Occipital lobe (tissue), 2 donors: ENCODE results near the gene KIF11. TPM values are rescaled to one million over a fixed set of nuclear protein-coding genes. Genes with fewer than 3 reads are reported as not detected.
"Not testable (repeated sequence)": the region's sequence is repeated elsewhere in the genome, so short reads cannot be mapped to it uniquely, and the experiment has no call there.

Source experiments
- DNase-seq: peaks from one replicate; lab custom pipeline; 2025; lab: John Stamatoyannopoulos, UW
- total RNA-seq: library from RNA; depleted of rRNA; stranded (reverse); fragments of >200 nt; gene quantifications from one replicate; pipeline ENCODE4 v1.2.3, GENCODE V29; 2014

The KIF11 gene
- total RNA-seq, 1 donor from 2014 or later, result 7.3 TPM

DNA sequence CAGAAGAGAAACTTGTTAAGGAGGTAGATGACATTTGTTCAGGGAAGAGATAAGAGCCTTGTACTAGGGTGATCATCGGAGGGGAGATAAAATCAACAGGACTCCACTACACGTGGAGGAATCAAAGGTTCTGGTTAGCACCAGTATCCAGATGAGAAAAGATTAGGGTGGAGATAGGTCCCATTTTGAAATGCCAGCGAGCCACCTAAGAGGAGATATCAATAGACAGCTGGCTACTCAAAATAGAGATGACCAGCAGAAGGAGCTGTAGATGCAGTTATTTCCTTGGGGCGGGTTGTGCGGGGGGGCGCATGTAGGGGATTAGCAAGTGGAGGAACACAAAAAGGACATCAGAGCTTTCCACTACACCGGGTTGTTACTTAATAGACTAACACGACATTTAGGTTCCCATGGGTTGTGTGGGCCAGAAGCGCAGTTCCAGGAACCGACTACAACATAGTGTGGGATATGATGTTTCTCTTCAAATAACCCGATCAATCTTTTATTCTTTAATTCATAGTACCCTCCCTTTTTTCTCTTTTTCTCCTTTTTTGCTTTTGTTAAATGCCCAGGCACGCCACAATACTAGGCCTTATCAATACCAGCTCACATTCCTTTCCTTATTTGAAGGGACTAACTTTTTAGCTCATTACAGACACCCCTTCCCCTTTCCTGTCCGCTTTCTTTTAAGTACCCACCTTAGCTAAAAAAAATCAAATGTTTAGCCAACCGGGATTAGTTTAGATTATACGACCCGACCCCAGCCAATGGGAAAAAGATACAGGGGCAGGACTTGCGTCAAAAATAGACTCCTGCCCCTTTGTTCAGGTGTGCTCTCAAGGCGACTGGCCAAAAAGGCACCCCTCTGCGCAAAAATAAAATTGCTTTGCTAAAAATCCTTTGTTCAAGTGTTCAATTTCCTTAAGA, 2.0 kb upstream of the KIF11 start:
- DNase-seq, result no peak

DNA sequence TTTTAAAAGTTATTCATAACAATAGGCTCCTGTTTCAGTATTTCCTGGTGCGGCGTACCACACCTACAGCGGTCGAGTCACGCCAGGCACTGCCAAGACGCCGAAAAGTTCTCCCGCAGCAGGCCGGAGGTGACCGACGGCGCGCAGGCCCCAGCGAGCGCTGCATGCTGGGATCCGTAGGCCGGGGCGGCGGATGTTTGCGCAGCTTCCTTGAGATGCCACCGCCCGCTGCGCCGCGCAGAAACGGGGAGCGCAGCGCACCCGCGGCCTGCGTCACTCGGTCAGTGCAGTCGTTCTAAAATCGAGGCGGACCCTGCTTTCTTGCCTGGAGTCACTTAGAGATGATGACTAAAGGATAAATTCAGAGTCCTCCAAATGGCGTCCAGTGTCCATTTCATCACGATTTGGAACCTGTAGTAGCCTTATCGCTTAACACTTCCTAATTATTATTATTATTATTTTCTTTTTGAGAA, 1.3 kb upstream of the KIF11 start:
- peak; percentile 87 for DNase-seq

DNA sequence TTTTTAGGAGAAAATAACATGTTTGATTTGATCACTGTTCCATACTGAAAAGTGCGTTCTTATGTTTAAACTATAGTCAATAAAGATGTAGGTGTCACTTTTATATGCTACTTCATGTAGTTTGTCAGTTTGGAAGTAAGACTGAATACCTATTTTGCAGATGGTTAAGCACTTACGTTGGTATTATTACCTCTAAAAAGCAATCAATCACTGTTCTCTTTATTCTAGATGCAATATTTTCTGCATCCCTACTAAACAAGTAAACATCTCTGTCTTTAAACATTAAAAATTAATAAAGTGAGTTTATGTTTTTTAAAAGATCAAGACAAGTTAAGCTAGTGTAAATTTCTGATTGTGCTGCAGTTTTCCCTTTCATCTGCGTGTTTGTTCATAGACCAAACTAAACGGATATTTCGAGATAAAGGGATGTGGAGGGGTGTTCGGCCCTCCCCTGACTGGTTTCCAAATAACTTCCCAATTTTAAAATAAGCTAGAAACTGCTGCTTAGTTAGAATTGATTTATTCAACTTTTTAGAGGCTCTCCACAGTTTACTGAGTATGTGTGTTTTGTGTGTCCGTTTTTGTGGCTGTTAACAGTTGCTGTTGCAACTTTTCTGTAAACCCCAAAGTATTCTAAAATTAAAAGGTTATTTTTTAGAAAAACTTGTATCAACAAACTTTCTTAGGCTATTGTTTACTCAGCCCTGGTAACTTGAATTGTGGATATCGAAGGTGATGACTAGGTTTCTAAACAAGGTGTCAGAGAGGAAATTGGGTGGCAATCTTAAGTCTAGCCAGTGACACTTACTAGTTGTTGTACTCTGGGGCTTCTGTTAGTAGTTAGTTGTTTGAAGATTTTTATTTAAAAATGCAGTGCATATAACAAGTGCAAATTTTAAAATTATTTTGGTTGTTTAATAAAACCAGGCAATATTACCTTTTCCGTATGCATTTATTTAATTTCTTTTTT, 974 bp downstream of the KIF11 start:
- DNase-seq, result no peak

DNA sequence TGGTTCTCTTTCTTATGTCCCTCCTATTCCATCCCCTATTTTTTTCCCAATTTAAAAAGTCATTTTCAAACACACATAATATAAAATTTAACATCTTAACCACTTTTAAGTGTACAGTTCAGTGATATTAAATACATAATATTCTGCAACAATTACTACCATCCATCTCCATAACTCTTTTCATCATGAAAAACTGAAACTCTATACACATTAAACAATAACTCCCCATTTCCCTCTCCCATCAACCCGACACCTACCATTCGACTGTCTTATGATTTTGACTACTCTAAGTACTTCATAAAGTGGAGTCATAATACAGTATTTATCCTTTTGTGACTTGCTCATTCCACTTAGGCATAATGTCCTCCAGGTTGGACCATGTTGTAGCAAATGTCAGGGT, 2.6 kb downstream of the KIF11 start:
- DNase-seq, result no peak

DNA sequence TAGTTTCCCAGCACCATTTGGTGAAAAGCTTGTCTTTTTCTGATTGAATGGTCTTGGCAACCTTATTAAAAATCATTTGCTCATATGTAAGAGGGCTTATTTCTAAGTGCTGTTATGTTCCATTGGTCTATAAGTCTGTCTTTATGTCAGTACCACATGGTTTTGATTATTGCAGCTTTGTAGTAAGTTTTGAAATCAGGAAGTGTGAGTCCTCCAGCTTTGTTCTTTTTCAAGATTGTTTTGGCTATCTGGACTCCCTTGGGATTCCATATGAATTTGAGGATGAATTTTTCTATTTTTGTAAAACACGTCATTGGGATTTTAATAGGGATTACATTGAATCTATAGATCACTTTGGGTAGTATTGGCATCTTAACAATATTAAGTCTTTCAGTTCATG, 5.4 kb downstream of the KIF11 start:
- no peak for DNase-seq

DNA sequence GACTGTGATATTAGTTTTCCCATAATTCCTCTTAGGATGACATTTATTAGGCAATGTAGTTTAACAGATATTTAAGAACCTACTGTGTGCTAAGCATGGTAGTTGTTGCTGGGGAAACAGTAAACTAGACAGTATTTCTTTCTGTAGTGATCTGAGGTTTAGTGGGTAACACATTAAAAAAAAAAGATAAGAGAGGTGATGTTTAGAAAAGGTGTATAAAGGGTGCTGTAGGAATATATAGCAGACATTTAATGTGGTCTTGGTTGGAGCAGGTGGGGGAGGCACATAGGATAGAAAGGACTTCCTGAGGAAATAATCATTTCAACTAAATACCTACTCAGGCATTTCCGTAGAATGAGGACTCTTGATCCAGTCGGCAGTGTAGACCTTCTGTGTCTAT, 11.9 kb downstream of the KIF11 start:
- DNase-seq, result no peak

DNA sequence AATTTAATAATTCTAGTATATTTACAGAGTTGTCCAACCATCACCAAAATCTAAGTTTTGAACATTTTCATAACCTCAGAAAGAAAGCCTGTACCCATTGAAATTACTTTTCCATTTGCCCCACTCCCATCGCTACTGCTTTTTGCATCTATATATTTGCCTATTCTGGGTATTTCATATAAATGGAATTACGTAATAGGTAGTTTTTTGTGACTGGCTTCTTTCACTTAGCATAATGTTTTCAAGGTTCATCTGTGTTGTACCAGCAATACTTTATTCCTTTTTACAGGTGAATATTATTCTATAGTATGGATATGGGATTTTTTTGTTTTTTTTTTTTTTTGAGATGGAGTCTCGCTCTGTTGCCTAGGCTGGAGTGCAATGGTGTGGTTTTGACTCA, 22.6 kb downstream of the KIF11 start:
- no peak for DNase-seq

DNA sequence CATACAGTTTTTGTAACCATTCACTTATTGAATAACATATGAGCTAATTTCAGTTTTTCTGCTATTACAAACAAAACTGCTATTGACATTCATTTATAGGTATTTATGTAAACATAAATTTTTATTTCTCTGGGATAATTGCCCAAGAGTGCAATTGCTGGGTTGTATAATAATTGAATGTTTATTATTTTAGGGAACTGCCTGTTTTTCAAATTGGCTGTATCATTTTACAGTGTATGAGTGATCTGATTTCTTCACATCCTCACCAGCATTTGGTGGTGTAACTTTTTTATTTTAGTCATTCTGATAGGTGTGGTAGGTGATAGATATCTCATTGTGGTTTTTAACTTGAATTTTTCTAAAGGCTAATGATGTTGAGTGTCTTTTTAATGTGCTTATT, 26.4 kb downstream of the KIF11 start:
- no peak for DNase-seq

DNA sequence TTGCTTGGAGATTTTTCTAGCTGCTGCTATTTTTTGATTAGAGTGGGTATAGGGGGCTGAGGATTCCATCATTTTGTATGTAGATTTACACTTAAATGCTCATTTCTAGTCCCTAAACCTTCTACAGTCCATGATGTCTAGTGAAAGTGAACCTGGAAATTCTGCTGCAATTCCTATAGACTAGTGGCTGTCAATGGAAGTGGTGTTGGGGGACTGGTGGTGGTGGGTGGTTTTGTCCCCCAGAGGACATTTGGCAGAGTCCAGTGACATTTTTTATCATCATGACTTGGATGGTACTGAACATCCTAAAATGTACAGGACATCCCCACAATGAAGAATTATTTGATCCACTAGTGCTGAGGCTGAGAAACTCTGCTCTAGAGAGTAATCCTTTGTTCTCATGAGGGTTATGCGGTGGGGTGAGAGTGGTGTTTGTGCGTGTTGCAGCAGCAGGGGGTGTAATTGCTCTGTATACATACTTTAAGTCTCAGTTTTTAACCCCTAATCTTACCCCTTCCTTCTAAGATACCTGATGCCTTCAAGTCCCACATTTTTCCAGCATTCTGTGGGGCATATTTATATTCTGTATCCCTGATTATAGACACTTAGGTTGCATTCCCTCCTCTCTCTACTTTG, 35.0 kb downstream of the KIF11 start:
- no peak for DNase-seq

DNA sequence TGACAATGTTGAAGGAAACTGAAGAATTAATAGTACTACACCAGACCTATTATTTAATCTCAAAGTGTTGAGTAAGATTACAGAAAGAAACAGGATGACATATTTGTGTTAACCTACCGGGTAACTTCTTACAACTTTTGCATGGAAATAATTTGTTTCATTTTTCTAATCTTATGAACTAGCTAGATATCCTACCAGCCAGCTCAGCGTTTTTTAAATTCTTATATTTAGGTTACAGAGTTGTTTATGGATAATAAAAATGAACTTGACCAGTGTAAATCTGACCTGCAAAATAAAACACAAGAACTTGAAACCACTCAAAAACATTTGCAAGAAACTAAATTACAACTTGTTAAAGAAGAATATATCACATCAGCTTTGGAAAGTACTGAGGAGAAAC, 37.0 kb downstream of the KIF11 start:
- DNase-seq, result no peak

DNA sequence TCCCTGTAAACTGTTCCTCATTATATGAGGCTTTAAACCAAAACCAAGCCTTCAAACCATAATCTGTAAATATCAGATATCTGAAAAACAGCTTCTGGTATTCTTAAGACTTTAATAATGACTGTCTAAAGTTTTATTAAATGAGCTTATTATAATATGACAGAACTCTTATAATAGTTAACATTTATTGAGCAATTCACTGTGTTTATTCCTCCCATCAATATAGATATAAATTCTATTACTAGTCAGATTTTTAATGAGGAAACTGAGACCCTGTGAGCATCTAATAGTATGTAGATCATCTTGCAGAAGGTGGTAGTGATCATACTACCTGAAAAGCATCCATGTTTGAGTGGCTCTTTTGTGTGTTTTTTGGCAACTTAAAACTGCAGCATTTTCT, 45.1 kb downstream of the KIF11 start:
- DNase-seq, result no peak

DNA sequence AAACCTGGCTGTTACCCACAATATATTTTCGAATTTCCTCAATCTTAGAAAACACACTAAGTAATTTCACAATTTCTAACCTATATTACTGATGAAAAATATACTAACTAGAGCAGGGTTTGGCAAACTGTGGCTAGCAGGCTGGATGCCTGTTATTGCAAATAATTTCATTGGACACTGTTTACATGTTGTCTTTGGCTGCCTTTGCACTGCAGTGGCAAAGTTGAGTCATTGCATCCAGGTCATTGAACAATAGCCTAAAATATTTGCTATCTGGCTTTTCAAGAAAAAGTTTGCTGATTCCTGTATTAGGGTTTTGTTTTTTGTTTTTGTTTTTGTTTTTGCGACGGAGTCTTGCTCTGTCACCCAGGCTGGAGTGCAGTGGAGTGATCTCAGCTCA, 47.2 kb downstream of the KIF11 start:
- DNase-seq, result no peak

DNA sequence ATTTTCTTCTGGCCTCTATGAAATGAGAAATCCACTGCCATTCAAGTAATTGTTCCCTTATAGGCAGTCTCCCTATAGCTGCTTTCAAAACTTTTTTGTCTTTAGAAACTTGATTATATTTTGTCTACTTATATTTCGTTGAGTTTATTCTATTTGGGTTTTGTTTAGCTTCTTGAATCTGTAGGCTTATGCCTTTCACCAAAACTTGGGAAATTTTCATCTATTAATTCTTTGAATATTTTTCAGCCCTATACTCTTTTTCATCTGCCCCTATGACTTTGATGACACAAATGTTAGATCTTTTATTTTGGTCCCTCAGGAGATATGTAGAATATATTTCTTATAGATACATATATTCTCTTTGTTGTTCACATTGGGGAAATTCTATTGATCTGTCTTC, 48.6 kb downstream of the KIF11 start:
- no peak for DNase-seq

DNA sequence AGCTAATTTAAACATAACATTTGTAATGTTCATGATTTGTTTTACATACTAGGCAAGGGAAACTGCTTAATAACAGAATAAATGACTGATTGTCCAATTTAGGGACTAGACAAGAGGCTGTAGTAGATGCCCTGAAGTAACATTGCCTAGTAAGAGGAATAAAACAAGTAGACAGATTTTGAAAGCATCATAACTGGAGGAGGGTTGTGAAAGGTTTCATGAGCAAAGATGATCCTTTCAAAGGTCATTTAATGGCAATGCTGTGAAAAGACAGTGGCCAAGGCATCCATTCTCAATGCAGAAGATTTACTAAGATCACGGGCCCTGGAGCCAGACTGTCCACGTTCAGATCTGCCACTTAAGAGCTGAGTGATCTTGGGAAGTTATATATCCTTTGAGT, 52.0 kb downstream of the KIF11 start:
- no peak for DNase-seq

DNA sequence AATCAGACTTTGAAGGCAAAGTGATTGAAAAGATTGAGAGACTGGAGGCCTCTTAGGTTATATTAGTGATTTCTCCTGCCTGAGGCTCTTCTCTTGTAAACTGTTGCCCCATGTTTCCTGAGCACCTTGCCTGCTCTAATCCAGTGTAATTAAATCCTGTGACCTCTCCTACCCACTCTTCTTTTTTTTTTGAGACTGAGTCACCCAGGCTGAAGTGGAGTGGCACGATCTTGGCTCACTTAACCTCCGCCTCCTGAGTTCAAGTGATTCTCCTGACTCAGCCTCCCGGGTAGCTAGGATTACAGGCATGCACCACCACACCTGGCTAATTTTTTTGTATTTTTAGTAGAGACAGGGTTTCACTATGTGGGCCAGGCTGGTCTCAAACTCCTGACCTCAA, 57.9 kb downstream of the KIF11 start:
- not testable (repeated sequence) for DNase-seq

DNA sequence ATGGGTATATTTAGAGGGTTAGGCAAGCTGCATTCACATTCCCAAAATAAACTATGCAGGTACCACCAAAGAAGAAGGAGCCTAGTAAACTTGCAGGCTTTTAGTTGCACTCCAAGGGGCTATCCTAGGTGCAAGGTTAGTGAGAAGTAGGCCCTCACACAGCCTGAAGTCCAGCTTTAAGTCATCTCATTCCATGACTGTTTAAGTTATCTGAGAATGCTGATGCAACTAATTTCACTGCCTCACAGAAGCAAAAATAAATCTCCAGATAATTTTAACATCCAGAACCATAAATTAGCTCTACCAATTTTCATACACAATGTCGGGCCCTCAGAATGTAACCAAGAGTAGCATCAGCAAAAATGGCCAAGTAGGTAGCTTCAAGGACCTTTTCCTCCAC, 62.5 kb downstream of the KIF11 start:
- DNase-seq, result no peak

DNA sequence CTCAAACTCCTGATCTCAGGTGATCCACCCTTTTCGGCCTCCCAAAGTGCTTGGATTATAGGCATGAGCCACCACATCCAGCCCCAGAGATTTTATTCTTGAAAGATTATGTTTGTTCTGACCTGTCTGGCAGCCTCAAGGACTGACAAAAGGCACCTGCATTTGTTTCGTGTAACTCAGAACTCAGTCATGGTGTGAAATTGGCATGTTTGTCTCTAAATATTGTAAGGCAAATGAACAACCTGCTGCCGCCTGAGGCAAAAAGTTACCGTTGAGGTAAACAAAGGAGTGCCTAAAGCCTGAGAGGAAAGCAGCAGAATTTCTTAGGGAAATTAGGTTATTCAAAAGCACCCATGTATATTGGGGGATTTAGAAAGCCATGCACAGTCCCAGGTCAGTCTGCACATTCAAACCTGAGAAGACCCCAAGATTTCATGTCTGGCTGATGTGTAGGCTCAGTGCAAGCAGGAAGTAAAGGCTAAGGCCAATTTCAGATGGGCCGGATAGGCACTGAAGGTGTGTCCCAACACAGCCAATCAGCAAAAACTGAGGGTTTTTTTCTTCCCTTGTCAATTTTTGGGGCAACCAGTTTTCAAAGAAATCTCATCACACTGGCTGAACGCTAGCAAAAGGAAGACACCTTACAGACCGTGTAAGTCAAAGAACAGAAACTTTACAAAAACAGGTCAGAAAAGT, 63.5 kb downstream of the KIF11 start:
- no peak for DNase-seq

DNA sequence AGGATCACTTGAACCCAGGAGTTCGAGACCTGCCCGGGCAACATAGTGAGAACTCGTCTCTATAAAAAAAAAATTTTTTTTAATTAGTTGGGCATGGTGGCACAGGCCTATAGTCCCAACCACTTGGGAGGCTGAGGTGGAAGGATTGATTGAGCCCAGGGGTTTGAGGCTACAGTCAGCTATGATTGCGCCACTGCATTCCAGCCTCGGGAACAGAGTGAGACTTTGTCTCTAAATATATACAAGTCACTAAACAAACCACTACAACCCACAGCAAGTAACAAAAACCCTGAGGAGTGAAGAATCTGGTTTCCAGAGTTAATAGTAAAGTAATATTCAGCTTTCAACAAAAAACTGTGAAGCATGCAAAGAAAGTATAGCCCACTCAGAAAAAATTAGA, 64.1 kb downstream of the KIF11 start:
- no peak for DNase-seq

DNA sequence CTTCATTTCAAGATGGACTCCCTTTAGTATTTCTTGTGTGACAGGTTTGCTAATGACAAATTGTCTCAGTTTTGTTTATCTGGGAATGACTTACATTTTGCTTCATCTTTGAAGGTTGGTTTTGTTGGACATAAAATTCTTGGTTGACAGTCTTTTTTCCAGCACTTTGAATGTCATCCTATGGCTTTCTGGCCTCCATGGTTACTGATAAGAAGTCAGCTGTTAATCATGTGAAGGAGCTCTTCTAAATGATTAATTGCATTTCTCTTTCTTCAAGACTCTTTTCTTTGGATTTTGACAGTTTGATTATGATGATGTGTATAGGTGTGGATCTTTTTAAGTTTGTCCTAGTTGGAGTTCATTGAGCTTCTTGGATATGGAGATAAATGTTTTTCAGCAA, 69.9 kb downstream of the KIF11 start:
- DNase-seq, result no peak

DNA sequence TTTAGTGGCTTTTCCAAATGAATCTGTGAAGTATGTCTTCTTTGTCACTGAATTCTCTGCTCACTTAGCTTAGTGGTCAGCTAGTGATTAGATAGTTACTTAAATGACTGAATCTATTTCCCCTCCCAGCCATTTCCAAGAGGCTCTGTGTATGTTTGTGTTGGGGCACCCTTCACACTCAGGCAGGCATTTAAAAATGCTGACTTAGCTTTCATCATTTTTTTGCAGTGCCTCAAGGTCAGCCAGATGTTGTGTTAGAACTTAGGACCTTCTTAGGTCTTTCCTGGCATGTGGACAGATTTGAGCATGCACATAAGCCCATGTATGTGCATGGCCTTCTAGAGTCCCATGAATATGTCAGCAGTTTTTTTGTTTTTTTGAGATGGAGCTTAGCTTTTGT, 71.4 kb downstream of the KIF11 start:
- no peak for DNase-seq

DNA sequence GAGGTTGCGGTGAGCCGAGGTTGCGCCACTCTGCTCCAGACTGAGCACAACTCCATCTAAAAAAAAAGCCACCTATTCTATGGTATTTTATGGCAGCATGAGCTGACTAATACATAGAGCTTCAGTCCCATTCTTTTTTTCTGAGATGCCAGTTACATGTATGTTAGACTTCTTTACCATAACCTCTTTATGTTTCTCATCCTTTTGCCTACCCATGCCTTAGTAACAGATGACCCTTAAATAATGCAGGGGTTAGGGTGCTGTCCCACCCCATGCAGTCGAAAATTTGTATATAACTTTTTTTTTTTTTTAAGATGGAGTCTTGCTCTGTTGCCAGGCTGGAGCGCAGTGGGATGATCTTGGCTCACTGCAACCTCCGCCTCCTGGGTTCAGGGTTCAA, 74.1 kb downstream of the KIF11 start:
- no peak for DNase-seq
